ENCODE data around the gene ESPN. TPM values are rescaled to one million over a fixed set of nuclear protein-coding genes. Genes with fewer than 3 reads are reported as not detected.
A peak's percentile ranks its signal among the peaks of the same experiment; 100 is the strongest.

ESPN gene
- polyA plus RNA-seq, 1 donor (not counting 4 experiments of a cell fraction or from before 2014, with no cell fraction given): 0.47 TPM

GRCh38 chr1:6440198-6441126, 15.9 kb downstream of the ESPN start:
- Histone ChIP-seq H3K4me3 (ENCODE audit: control insufficient read depth in 2 of 3, extremely low read depth in 1 of 3, insufficient read depth in 2 of 3, low read depth in 1 of 3, low read length in 3 of 3) (no peak overlapping the region), H3K36me3 (ENCODE audit: control insufficient read depth in 2 of 2, extremely low read depth in 1 of 2, insufficient read depth in 2 of 2, low read length in 2 of 2) (no peaks in the 10 kb centered on the region), H3K79me2 (ENCODE audit: control insufficient read depth, insufficient read depth, low read length) (no peaks in the 10 kb centered on the region), H3K27ac (ENCODE audit: control insufficient read depth, insufficient read depth, low read length) (no peak overlapping the region), H2AFZ (ENCODE audit: control insufficient read depth, low read length) (no peak overlapping the region), H4K20me1 (ENCODE audit: control insufficient read depth, extremely low read depth, insufficient read depth, low read length) (no peaks in the 10 kb centered on the region), H3K9ac (ENCODE audit: control insufficient read depth, extremely low read depth, insufficient read depth, low read length) (no peak overlapping the region), H3K4me2 (ENCODE audit: control insufficient read depth, extremely low read depth, insufficient read depth, low read depth, low read length) (no peak overlapping the region), H3K4me1 (ENCODE audit: control insufficient read depth, extremely low read depth, insufficient read depth, low read length) (no peaks in the 10 kb centered on the region), H3K27me3 (ENCODE audit: control insufficient read depth, extremely low read depth, insufficient read depth, low read length) (no peaks in the 10 kb centered on the region), H3K9me3 (ENCODE audit: control insufficient read depth, low read depth, low read length) (no peaks in the 10 kb centered on the region), H3K9me1 (ENCODE audit: control insufficient read depth, extremely low read depth, insufficient read depth, low read length) (no peaks in the 10 kb centered on the region)
- DNase-seq (ENCODE audit: low read depth, low spot score): no peak
- TF ChIP-seq EZH2 (IDR thresholded peaks at IDR 0.05; ENCODE audit: low read length) (no peak), CTCF (optimal IDR thresholded peaks at IDR 0.05 in 1 of 3, IDR thresholded peaks at IDR 0.05 in 1 of 3, conservative IDR thresholded peaks at IDR 0.05 in 1 of 3; ENCODE audit: extremely low read depth in 1 of 3, insufficient read depth in 2 of 3, low read length in 3 of 3) (peak in 1 of 3 experiments; percentile 8)
- dilution Hi-C loops (cut with MboI; ENCODE audit: extremely low pct_ligation_motif_present, low sequenced_read_pairs): no loop called here
- FAIRE-seq: no peak

GRCh38 chr1:6441586-6441985, 17.0 kb downstream of the ESPN start:
- no peaks in the 10 kb centered on the region for H3K4me1 ChIP-seq (ENCODE audit: control insufficient read depth, extremely low read depth, insufficient read depth, low read length)
- H3K27me3 ChIP-seq (ENCODE audit: control insufficient read depth, extremely low read depth, insufficient read depth, low read length): peaks cover 3% of the 10 kb centered on the region
- H4K20me1 ChIP-seq (ENCODE audit: control insufficient read depth, extremely low read depth, insufficient read depth, low read length): no peaks in the 10 kb centered on the region
- no peak overlapping the region for H3K4me3 ChIP-seq (ENCODE audit: control insufficient read depth in 2 of 3, extremely low read depth in 1 of 3, insufficient read depth in 2 of 3, low read depth in 1 of 3, low read length in 3 of 3)
- TF ChIP-seq EZH2 (IDR thresholded peaks at IDR 0.05; ENCODE audit: low read length) (no peak), CTCF (optimal IDR thresholded peaks at IDR 0.05 in 1 of 3, IDR thresholded peaks at IDR 0.05 in 1 of 3, conservative IDR thresholded peaks at IDR 0.05 in 1 of 3; ENCODE audit: extremely low read depth in 1 of 3, insufficient read depth in 2 of 3, low read length in 3 of 3) (no peak)
- H3K9me3 ChIP-seq (ENCODE audit: control insufficient read depth, low read depth, low read length): no peaks in the 10 kb centered on the region
- no peak overlapping the region for H3K9ac ChIP-seq (ENCODE audit: control insufficient read depth, extremely low read depth, insufficient read depth, low read length)
- no peak overlapping the region for H2AFZ ChIP-seq (ENCODE audit: control insufficient read depth, low read length)
- H3K79me2 ChIP-seq (ENCODE audit: control insufficient read depth, insufficient read depth, low read length): no peaks in the 10 kb centered on the region
- H3K4me2 ChIP-seq (ENCODE audit: control insufficient read depth, extremely low read depth, insufficient read depth, low read depth, low read length): no peak overlapping the region
- H3K9me1 ChIP-seq (ENCODE audit: control insufficient read depth, extremely low read depth, insufficient read depth, low read length): no peaks in the 10 kb centered on the region
- FAIRE-seq (no peak), DNase-seq (ENCODE audit: low read depth, low spot score) (no peak)
- dilution Hi-C loops (cut with MboI; ENCODE audit: extremely low pct_ligation_motif_present, low sequenced_read_pairs): no loop called here
- H3K36me3 ChIP-seq (ENCODE audit: control insufficient read depth in 2 of 2, extremely low read depth in 1 of 2, insufficient read depth in 2 of 2, low read length in 2 of 2): no peaks in the 10 kb centered on the region
- H3K27ac ChIP-seq (ENCODE audit: control insufficient read depth, insufficient read depth, low read length): no peak overlapping the region
